HG02623 (cell line): ENCODE data around the gene RNASET2.

ENCODE experiments used
- ATAC-seq: cut with Tn5 transposase; IDR thresholded peaks from one replicate; pipeline ENCODE4 v1.9.1; 2021; ENCODE audit warnings: moderate library complexity; ENCODE audit not compliant: unreplicated experiment

RNASET2 gene, protein sequence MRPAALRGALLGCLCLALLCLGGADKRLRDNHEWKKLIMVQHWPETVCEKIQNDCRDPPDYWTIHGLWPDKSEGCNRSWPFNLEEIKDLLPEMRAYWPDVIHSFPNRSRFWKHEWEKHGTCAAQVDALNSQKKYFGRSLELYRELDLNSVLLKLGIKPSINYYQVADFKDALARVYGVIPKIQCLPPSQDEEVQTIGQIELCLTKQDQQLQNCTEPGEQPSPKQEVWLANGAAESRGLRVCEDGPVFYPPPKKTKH

DNA sequence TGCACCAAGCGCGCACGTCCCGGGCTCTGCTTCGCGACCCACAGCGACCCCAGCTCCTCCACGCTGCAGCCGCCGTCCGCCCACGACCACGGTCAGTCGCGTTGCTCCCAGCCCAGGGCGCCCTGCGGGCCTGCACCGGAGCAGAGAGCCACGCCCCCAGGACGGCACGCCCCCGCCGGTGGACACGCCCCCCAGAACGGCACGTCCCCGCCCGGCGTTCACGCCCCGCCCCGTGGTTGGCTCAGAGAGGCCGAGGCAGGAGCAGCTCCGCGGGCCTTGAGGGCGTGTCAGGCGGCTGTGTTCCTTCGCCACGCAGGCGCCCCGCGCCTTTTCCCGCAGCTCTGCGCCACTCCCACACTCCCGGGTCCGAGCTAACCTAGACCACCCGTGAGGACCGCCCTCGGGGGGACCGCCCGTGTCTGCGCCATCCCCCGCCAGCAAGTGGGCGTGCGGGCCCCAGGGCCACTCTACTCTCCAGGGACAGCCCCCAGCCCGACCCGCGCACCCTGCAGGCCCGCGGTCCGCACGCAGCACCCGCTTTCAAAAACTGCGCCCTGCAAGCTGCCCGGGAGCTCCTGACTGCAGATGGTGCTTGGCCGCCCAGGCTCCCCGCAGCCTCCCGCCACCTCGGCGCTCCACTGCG is at the start of gene RNASET2:
TSS of gene RNASET2 (minus strand) at position 107 of the 643 bp plus-strand sequence. CDS start 368 bp downstream, outside the sequence.
- ATAC-seq, result peak; percentile 59

DNA sequence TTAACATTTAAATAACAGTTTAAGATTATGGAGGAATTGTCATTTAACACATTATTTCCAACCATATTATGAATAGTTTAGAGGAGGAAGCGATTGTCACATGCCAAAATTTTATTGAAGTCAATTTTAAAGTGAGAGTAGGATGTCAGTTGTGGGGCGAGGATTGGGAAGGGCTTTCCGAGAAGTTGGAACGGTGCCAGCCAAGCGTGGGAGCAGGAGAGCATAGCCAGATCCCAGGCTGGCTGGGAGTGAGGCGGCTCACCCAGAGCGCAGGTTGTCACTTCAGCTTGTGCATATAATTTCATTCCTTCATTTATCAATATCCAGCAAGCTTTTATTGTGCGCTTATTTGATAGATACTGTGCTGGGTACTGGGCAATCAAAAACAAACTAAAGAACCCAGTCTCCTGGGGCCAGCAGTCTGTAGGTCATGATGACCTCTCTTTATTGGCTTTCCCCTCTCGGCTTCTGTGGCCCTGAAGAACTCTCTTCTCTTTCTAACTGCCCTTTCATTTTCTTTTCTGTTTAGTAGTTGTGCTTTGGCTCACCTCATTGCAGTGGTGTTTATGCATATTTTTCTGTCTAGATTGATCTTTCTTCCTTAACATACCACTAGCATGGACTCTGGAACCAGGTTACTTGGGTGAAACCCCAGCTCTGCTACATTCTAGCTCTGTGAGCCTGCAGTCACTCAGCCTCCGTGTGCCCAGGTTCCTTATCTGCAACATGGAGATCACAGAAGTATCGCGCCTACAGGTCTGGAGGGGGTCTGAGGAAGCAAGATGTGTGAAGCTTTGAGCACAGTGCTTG is 49.2 kb upstream of the RNASET2 start:
- no peak for ATAC-seq

DNA sequence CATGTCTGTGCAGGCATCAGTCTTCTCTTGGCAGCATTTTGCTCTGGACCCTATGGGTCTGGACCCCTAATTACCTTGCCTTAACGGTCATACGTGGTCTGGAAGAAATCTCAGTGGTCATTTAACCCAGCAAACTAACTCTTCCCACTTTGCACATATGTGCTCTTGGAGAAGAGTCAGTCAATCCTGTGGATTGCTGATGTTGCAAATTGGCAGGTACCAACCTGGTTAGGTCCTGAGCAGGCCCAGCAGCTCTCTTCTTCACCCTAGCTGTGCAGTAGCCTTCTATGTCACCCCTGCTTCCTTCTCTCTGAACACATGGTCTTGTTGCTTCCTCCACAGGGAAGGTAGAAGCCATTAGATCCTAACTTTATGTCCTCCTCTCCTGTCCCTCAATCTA is 44.4 kb upstream of the RNASET2 start:
- no peak for ATAC-seq

DNA sequence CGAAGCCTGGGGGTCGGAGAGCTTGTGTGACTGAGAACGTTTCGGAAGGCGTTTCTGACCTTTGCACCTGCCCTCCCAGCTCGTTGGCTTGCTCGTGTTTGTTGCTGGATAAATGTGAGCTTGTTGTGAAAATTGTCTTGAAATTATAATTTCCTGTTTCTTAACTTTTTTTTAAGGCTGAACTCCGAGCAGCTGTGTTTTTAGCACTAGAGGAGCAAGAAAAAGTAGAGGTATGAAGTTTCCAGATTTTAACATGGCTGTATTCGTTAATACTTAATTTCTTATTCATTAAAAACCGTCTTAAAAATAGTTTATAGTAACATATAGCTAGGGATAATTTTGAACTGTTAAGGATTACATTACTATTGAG is 43.5 kb upstream of the RNASET2 start:
- ATAC-seq, result no peak

- peak; percentile 86 for ATAC-seq
Measured at GRCh38 chr6:166999145-166999883, 43.0 kb upstream of the RNASET2 start, which contains the start of gene CEP43. TSS of gene CEP43 (plus strand) at chr6:166999397. CDS start at chr6:166999413, 16 bp downstream.

GRCh38 chr6:166998256-166999144 is 42.1 kb upstream of the RNASET2 start:
- no peak for ATAC-seq

DNA sequence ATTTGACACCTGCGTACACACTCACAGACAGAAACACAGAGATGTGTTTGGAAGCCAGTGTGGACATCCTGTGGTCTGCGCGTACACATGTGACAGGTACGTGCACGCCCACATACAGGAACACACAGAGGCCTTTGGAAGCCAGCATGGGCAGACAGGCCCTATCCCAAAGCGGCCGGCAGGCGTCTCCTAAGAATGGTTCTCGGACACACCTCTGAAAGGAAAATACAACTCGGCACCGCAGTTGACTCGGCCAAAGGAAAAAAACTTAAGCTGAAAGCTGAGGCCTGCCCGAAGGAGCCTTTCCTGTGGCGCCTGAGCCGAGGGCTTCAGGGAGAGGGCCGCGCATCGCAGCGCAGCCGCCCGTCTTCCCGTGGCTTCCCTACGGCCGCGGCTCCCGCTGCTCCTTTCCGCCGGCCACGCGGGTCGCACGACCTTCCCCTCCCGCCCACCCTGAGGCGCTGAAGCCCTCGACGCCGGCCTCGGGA is 41.5 kb upstream of the RNASET2 start:
- peak; percentile 23 for ATAC-seq

GRCh38 chr6:166997348-166997747 is 41.0 kb upstream of the RNASET2 start:
- ATAC-seq, result no peak

- ATAC-seq, result no peak
Measured at GRCh38 chr6:166996406-166996805, 40.1 kb upstream of the RNASET2 start.

GRCh38 chr6:166989427-166990032 is 33.2 kb upstream of the RNASET2 start:
- peak; percentile 67 for ATAC-seq

GRCh38 chr6:166988674-166989201 is 32.4 kb upstream of the RNASET2 start:
- ATAC-seq, result no peak

- ATAC-seq, result no peak
Measured at GRCh38 chr6:166987930-166988329, 31.6 kb upstream of the RNASET2 start.

DNA sequence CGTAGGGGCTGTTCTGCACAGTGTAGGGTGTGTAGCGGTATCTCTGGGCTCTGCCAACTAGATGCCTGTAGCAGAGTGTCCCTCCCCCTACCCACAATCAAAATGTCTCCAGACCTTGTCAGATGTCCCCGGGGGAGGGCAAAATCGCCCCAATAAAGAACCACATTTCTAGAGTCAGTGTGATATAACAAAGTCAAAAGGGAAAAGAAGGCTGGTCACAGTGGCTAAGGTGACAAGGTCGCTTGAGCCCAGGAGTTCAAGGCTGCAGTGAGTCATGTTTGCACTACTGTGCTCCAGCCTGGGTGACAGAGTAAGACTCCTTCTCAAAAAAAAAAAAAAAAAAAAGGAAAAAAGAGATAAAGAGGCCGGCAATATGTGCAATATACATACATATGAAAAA is 31.1 kb upstream of the RNASET2 start:
- ATAC-seq, result no peak

DNA sequence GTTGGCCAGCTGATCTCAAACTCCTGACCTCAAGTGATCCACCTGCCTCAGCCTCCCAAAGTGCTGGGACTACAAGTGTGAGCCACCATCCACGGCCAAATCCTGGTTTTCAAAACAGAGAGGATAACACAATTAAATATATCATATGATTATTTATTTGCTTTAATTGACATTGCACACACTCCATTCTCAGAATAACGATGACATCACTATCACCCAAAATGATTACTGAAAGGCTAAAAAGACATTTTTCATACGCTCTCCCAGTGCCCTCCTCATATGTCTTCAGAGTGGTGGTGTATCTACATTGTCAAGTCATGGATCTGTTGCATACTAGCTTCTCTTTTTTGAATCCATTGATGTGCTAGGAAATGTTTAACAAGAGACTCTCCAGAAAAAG is 24.4 kb upstream of the RNASET2 start:
- ATAC-seq, result no peak

- ATAC-seq, result no peak
Measured at GRCh38 chr6:166977621-166978525, 21.5 kb upstream of the RNASET2 start.

- ATAC-seq, result no peak
Measured at GRCh38 chr6:166976636-166977035, 20.3 kb upstream of the RNASET2 start.

- no peak for ATAC-seq
Measured at GRCh38 chr6:166972101-166972500, 15.8 kb upstream of the RNASET2 start.

GRCh38 chr6:166971271-166971670 is 14.9 kb upstream of the RNASET2 start:
- no peak for ATAC-seq
